NCI-H2171 treated with DMSO at 0.1 percent for 48 hours (cell line): Measurements from ENCODE around the gene RSPO3.
"Not testable (repeated sequence)": the region's sequence is repeated elsewhere in the genome, so short reads cannot be mapped to it uniquely, and the experiment has no call there.

Source experiments
- DNase-seq: peaks from one replicate; lab custom pipeline; 2025; lab: John Stamatoyannopoulos, UW

The RSPO3 gene

GRCh38 chr6:127118298-127119101 lies at the start of gene RSPO3:
Gene RSPO3, plus strand, starts transcription at chr6:127118671. Its CDS starts 522 bp downstream, at chr6:127119193.
- DNase-seq, result no peak

GRCh38 chr6:127069659-127070279 lies 48.7 kb upstream of the RSPO3 start:
- peak; percentile 5 for DNase-seq

DNA sequence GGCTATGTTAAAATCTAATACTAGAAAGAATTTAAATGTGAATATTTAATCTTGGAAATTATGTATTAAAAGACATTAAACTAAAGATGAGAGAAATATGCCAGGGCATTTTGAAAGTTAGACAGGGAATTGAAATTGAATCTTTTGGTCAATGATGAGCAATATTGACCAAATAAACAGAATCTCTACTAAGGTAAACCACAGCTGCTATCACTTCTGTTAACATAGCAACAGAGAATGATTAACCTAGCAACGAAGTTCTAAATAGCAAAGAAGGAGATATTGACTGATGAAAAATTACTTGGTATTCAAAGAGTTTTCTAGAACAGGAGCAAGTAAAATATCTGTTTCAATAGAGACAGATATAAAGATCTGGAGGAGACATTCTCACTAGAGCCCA lies 45.2 kb upstream of the RSPO3 start:
- no peak for DNase-seq

DNA sequence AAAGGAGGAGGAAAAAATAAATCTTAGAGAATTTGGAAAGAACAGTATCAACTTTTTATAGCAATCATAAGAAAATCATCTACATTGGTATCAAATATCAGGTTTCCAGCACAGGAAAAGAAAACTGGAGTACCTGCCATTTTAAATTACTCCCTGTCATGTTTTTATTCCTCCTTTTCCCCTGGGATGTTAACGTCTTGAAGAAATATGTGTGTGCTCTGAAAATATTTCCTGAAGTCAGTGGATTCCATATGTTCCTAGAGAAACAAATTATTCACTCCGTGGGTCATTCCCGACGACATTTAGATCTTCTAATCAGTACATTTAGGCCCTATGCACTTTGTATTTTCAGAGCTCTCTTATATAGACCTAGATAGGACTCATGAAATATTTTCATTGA lies 42.0 kb upstream of the RSPO3 start:
- DNase-seq, result no peak

- no peak for DNase-seq
Measured at GRCh38 chr6:127077886-127078285, 40.6 kb upstream of the RSPO3 start.

DNA sequence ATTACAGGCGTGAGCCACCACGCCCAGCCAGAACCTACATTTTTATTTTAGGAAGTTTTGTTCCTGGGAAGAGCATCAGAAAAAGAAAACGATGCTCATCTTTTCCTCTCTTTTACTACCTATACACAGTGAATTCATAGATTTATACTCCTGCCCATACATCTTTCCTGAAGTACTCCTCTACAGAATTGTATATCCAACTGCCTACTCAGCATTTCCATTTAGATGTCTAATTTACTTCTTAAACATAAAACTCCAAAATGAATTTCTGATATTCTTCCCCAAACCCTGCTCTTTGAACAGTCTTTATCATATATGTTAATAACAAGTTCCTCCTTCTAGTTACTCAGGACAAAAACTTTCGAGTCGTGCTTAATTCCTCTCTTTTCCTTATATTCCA lies 39.8 kb upstream of the RSPO3 start:
- no peak for DNase-seq

GRCh38 chr6:127079681-127080080 lies 38.8 kb upstream of the RSPO3 start:
- no peak for DNase-seq

DNA sequence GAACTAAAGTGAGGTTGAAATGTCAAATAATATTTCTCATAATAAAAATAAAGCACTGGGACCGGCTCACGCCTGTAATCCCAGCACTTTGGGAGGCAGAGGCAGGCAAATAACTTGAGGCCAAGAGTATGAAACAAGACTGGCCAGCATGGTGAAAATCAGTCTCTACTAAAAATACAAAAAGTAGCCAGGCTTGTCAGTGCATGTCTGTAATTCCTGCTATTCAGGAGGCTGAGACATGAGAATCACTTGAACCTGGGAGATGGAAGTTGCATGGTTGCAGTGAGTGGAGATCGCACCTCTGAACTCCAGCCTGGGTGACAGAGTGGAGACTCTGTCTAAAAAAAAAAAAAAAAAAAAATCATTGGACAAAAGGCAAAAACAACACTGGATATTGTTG lies 38.4 kb upstream of the RSPO3 start:
- DNase-seq, result no peak

GRCh38 chr6:127083231-127083962 lies 35.1 kb upstream of the RSPO3 start:
- DNase-seq, result no peak

GRCh38 chr6:127083963-127084310 lies 34.5 kb upstream of the RSPO3 start:
- no peak for DNase-seq

- DNase-seq, result no peak
Measured at GRCh38 chr6:127085181-127085580, 33.3 kb upstream of the RSPO3 start.

DNA sequence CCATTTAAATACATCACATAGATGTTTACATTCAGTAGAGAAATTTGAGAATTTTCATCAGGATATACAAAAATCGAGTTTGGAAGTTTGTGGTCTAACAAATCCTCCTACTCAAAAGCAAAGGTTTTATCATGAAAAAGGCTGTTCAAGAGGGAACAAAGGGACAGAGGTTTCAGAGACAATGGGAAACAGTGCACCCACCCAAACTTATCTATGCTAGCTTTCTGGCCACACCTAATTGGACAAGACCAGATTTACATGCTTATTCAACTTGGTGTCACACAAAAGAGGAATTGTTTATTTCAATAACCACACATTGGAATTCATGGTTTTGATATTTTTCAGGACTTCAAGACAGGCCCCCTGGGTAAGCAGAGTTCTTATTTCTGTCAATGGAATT lies 28.4 kb upstream of the RSPO3 start:
- DNase-seq, result no peak

GRCh38 chr6:127092466-127092865 lies 26.0 kb upstream of the RSPO3 start:
- DNase-seq, result no peak

- no peak for DNase-seq
Measured at GRCh38 chr6:127094791-127095190, 23.7 kb upstream of the RSPO3 start.

DNA sequence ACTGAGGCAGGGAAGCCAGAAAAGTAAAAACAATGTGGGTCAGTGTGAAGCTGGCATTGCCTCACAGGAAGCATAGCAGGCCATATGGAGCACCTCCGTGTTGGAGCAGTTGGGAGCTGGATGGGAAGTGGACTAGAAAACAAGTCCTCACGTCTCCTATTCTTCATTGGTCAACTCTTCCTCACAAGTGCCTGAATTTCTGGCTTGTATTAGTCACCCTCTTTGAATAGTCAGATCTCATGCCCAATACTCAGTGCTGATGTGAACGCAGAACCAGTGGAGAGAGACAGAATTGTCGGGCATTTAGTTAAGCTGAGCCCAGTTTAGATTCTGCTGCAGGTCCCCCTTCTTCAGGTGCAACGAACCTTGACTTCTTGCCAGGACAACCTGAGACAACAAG lies 22.3 kb upstream of the RSPO3 start:
- no peak for DNase-seq

DNA sequence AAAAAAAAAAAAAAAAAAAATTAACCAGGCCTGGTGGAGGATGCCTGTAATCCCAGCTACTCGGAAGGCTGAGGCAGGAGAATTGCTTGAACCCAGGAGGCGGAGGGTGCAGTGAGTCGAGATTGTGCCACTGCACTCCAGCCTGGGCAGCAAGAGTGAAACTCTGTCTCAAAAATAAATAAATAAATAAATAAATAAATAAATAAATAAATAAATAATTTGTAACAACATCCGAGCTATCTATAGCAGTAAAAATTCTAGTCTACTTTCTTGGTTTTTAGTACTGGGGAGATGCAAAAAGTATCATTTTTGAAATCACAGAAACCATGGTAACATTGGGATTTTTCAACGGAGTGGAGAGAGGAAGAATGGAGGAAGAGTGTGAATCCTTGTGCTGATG lies 21.0 kb upstream of the RSPO3 start:
- DNase-seq, result not testable (repeated sequence)

DNA sequence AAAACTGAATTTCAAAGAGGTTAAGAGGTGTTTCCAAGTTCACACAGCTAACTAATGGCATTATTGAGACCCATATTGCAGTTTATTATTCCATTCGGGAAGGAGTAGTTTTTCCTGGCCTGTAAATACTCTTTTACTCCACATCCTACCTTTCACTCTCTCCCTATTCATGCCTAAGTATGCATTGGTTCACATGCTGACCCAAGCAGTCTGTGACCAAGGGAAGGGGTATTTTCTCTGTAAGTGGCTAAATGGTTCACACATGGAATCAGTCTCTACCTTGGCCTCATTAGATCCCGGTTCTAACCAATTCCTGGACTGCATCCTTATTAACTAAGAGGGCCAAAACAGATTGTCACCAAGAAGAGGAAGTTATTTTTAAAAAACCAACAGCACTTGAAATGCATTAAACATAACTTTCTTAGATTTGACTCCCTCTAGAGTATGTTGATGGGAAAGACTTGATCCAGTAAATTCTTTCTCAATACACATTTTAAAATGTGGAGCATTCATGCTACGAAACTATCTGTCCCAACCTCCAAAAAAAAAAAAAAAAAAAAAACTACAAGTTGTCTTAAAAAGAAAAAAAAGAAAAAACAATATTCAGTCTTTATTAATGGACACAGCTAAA lies 17.8 kb upstream of the RSPO3 start:
- no peak for DNase-seq

DNA sequence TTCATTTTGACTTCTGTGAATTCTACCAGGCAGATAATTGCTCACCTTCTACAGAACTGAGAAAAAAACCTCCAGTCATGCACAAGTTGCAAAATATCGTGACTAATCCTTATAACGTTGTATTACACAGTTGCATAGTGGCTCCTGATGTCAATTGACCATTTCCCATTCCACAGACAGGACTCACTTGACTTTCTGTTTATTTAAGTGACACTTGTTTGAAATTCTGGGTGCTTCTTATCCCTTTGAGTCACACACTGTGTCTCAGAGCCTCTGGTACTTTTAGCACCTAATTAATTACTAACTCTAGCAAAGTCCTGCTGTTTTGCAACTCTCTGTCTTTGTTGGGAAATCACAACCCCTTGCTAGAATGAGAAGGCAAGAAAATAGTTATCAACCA lies 16.2 kb upstream of the RSPO3 start:
- no peak for DNase-seq

DNA sequence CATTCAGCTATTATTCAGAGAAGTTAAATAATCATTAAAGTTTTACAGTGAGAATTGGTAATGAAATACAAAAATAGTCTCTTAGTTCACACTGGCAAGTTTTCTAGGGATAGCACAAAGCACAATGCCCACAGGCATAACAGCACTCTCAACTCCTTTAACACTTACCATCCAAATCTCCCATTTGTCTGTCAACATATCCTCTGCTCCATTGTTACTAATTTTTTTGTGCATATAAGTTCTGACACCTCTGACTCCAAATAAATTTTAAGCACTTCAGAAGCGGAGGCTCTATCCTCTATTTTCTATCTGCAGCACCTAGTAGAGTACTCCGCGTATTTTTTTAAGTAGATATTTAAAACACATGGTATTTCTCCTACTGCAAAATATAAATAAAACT lies 15.6 kb upstream of the RSPO3 start:
- DNase-seq, result no peak

GRCh38 chr6:127103482-127103881 lies 15.0 kb upstream of the RSPO3 start:
- DNase-seq, result no peak

DNA sequence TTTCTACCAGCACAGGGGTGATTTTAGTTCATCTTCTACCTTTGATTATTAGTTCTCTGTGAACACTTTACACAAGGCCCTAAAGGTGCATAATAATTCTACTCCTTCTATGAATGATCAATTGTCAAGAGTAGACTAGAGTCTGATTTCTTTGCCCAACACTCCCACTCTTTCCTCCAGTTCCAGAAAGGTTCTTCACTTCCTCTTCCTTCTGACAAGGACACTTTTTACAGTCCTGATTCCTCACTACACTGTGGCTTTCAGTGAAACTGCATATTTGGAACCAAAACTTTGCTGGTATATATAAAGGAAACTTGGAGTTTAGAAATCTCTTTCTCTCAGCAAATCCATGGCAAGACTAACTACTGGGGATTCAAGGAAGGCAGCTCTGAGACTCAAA lies 10.6 kb upstream of the RSPO3 start:
- no peak for DNase-seq

DNA sequence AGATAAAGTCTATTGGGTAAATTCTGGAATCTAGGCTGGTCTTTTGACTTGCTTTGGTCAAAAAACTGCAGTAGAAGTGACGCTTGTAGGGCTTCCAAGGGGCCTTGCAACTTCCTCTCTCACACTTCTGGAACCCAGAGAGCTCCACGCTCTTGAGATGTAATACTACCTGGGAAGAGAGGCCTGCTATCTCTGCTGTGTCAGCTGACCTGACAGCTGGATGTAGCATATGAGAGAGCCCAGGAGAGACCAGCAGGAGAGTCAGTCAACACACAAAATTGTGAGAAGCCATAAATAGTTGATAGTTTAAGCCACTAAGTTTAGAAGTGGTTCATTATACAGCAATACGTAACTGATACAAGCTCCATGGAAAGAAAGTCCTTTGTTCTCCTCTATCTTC lies 7.8 kb upstream of the RSPO3 start:
- DNase-seq, result no peak

GRCh38 chr6:127111526-127111925 lies 6.9 kb upstream of the RSPO3 start:
- no peak for DNase-seq
